ENCODE results near the gene CLCA2.

GRCh38 chr1:86423873-86424272 lies at the start of gene CLCA2:
- TF ChIP-seq CTCF (IDR thresholded peaks at IDR 0.05; ENCODE audit: poor library complexity) (no peak), EZH2 (IDR thresholded peaks at IDR 0.05; ENCODE audit: borderline replicate concordance) (no peak), EZH2phosphoT487 (IDR thresholded peaks at IDR 0.05; ENCODE audit: low read depth, severe bottlenecking, unreplicated experiment) (no peak)
